NCI-H2107 (cell line): ENCODE measurements around the gene GFOD2.

Experiments
- DNase-seq: peaks from one replicate; lab custom pipeline; 2025; lab: John Stamatoyannopoulos, UW

Gene GFOD2

DNA sequence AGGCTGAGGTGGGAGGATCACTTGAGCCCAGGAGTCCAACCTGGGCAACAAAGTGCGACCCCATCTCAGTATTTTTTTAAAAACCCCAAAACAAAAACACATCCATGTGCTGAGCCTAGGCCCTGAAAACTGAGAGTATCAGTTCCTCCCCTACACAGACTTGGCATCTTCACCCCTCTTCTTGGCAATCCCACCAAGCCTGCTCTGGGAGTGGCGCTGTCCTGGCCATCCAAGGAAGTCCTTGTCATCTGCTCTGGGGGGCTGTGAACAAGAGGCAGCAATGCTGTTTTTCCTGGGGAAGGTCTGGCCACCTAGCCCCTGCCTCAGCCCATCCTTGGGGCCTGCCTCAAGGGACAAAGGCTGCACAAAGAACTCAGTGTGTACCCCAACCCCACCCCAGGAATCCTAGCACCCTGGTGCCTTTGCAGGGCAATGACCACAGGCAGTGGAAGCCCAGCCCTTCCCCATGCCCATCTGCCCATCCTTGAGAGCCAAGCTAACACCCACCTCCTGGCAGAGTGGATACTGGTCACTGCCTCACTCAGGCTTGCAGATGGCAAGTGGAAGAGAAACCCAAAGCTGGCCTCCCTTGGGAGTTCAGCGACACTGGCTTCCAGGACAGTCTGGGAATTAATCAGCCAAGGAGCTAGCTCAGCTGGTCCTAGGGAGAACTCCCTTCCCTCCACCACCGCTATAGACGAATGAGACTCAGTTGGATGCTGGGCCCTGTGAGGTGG lies 14.8 kb upstream of the GFOD2 start:
- no peak for DNase-seq

DNA sequence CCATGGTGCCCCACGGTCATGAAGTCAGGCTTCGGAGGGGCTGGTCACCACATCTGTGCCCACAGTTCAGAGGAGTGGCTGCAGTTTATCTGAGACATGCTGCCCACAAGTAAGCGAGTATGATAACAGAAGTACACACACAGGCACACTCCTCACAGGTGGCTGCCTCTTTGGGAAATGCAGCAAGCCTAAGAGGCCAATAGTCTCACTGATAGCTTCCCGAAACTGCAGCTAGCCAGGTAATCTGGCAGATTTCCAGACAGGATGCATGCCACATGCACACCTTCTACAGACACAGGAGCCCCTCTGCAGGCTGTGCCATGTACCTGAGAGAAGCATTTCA lies 12.6 kb upstream of the GFOD2 start:
- DNase-seq, result no peak

DNA sequence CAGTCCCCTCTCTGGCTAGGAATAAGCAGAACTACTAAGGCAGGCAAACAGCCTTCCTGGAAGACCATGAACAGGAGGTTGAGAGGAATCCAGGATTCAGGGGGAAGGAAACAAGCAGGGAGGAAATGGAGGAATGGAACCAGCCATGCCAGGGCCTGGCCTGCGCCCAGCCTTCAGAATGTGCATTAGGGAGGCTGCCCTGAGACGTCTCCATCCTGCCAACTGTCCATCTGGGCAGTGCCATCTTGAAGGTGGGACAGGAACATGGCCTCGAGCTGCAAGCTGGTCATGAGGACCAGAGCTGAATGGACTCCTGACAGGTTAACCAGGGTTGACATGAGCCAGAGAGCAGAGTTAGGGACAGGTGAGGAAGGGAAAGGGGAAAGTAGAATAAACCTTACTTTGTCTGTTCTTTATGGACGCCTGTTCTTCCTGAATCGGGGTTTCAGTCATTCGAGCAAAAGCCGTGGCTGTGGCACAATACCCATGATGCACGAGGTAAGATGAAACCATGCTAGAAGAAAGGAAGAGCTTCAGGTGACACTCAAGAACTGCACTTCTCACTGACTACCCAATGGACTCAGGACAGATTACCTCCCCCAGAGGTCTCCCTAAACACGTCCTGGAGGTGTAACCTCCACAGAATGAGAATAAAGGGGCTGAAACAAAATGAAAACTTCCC lies 12.1 kb upstream of the GFOD2 start:
- DNase-seq, result no peak

DNA sequence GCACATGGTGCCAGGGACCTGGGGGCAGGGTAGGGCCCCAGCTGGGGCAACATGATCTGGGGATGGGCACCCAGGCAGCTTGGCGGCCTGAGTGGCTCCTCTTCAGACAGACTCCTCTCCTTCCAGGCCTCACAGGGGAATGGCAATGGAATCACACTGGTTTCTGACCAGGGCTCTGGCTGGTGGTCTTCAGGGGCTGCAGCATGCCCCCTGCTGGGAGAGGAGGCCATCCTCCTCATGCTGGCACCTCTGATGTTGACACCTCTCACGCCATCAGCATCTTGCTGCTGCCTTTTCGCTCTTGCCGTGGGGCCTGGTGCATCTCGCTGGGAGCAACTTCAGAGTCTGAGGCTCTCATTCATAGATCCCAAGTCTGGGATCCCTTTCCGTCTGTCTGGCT lies 11.2 kb upstream of the GFOD2 start:
- no peak for DNase-seq

DNA sequence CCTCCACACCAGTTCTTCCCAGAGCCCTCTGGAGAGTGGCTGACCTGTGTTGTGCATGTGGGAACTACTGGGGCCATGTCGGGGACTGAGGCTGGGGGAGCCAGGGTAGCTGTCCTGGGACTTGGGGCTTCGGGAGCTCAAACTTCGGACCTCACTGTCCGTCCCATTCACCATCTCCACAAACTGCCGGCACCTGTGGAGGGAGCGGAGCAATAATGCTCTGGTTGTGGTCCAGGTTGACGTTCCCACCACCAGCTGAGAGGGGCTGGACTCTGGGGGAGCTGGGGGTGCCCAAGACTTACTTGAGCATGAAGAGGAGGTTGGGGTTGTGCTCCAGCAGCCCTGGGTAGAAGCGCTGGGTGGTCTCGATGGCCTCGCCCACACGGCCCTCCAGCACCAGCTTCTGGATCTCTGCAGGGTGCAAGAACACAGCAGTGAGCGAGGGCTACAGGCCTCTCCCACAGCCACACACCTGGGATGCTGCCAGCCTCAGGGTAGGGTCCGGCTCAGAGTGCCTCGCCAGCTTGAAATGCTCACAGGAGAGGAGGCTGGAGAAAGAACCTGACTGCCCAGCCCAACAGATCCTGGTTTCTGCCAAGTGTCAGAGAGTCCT lies 10.6 kb upstream of the GFOD2 start:
- no peak for DNase-seq

DNA sequence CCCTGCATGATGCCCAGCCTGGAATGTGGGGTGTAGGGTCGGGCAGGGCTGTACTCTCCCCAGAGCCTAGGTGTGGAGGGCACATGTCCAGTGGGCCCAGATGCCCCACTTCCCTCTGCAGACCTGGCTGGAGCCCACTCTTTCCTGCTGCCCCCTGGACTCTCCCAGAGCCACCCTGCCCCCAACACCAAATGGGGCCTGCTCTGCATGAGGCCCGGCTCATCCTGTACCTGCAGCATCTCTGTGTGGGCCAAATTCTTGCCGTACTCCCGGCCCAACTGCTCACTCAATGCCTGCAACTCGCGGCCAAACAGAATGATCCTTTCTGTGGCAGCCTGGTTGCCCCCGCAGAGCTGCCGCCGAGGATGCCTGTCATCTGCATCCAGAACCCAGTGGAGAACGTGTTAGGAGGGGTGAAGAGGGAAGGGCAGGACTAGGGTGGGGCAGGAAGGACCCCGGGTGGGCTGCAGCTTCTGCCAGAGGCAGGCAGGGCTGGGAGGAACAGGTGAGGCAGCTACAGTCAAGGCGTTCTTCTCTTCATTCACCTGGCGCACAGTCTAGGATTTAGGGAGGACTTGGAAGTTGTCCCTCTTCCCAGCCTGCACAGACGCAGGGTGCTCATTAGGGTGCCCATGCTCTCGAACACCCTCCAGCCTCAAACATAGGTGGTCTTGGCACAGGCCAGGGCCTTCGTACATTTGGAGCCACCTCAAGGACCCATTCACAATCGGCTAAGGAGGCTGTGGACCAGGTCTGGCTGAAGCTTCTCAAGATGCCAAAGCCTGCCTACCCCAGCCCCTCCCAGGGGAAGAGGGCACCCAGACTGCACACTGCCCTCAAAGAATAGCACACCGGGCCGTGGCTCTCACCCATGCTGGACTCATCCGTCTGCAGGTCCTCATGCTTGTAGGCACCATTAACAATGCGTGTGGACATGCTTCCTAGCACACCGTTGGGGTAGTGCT lies 8.7 kb upstream of the GFOD2 start:
- DNase-seq, result no peak

DNA sequence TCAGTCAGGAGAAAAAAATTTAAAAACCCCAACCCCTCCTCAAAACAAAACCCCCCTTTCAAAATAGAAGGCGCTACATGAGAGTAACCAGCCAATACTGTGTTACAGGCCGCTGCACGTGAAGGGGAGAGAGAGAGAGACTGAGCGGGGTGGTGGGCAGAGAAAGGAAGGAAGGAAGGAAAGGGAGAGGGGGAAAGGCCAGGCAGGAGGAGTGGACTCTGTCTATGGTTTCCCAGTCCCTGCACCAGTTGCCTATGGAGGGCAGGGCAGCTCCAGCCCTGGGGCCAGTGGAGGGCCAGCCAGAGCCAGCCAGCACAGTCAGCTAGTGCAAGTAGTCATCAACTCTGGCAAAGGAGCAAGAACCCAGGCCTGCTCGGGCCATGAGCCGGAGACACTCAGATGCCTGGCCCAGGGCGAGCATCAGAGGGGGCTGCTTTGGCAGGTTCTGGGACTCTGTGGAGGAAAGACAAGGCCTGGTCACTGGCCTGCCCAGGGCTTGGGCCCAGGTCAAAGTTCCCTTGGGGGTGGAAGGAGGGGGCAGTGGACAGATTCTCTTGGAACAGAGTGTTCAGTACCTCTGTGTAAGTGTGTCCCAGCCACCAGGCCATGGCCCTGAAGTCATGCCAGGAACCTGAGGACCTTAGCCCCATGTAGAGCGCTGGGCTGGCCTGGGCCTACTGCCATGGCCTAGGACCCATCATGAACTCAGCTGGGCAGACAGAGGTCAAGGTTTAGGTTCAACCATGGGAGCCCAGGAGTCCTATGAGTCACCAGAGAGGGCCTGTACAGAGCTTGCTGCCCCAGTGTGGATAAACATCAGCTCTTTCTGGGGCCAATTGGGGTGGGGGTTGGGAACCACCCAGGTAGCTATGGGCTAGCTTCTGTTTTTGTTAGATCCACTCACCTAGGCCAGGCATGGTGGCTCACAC lies 7.3 kb upstream of the GFOD2 start:
- no peak for DNase-seq

DNA sequence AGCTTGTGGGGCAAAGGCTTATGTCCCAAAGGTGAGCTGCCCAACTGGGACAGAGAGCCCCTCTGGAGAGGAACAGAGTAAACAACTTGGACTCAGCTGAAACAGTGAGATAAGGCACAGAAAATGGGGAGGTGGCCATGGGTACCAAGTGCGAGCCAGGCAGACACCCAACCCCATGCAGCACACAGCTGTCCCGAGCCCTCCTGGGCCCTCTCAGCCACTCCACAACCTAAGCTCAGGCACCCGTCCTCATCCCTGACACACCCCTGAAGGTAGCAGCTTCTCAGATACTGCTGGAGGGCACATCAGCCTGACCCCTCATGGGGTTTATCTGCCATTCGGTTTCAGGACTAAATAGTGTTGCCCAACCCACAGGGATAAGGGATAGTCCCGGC lies 4.8 kb upstream of the GFOD2 start:
- DNase-seq, result no peak

DNA sequence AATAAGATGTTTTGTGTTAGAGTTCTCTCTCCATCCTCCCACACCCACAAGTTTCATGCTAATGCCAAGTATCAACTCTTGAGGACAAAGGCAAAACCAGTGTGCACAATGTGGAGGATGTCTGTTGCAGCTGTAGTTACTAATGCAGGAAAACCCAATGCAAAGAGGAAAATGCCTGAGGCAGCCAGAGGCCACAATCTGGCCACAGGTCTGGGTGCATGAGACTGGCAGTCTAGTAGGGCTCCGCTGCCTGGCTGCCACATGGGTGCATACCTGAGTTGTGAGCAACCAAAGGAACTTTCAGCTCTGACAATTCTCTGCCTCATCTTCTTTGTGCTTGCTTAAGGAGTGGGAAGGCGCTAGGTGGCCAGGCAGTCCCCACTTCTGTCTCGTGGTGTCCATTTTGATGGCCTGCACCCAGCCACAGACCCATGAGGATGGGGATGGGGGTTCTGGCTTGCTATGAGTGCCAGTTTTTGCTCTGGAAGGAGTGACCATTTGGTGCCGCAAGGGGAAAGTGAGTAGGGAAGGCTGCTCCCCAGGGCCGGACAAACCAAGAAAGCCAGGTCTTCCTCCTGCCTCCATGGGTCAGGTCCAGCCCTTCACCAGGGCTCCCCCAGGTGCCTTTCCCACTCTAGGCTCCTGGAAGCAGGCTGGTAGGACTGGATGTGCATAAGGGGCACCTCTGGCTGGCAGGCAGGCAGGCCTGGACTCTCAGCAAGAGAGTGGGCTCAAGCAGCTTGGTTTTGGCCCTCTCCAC lies 4.2 kb upstream of the GFOD2 start:
- no peak for DNase-seq

DNA sequence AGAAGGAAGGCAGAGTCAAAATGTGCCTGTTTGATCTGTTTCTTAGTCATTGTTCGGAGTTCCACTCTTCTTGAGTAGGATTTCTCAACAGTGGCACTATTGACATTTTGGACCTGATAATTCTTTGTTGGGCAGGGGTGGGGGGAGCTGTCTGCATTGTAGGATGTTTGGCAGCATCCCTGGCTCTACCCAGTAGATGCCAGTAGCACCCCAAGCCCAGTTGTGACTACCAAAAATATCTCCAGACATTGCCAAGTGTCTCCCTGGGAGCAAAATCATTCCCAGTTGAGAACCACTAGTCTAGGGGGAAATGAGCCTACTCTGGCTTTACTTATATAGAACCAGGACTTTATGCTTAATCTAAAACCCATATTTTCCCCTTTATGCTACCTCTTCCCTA lies 1.1 kb upstream of the GFOD2 start:
- no peak for DNase-seq

DNA sequence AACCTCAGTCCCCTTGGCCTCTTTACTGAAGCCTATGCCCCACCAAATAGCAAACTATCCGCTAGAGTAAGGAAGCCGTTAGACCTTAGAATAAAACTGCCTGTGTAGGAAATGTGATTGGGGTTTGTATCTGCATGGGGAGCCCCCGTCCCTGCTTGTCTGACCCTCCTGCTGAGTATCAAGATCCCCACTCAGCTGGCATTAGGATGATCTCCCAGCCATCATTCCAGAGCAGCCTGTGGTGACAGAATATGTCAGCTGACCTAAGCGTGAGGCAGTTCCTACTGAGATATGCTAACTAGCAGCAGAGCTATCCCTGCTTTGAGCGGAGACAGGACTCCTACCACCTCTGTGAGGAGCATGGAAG lies 645 bp upstream of the GFOD2 start:
- DNase-seq, result no peak

DNA sequence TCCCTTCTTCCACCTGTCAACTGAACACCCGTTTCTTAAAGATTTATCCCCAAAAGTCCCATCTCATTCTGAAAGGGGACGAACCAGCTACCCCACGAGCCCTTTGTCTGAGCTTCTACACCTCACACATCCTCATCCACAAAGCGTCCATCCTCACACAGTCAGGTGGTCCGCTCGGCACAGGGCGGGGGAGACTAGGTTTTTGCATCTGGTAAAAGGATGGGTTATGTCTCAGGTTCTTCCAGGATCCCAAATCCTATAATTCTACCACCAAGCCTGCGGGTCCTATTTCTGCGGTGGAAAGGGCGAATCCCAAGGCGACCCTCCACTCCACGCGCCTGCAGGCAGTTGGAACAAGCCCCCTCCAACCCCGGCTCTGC lies 458 bp downstream of the GFOD2 start:
- DNase-seq, result no peak

DNA sequence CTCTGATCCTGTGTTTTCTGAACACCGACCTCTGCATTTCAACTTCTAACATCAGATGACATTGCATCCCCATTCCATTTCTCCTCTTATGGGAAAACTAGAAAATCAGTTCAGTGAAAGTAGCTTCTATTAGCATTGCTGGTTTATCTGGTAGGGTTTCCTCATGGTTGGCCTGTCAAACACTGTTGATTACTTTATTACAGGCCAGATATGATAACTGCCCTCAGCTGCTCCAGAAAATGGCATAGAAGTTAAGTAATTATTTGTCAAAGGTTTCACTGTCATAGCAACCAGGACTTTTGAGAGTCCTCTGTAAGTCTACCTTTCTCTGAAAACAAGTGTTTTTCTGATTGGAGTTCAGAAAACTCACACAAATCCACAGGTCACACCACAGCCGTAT lies 3.0 kb downstream of the GFOD2 start:
- DNase-seq, result no peak

DNA sequence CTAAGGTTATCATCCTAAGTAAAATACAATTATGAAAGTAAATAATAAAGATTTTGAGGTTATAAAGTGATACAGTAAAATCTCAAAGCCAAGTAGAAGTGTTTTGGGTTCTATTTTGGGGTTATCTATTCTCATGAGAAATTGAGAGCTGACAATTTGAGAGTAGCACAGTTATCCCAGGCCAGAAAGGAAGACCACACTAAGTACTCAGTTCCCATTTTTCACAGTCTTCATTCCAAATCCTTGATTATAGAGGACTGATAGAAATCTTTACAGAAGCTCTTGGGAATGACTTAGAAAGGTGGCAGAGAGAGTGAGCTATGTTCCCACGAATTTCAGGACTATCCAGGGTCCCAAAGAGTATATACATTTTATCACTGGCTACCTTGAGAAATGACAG lies 4.6 kb downstream of the GFOD2 start:
- no peak for DNase-seq

DNA sequence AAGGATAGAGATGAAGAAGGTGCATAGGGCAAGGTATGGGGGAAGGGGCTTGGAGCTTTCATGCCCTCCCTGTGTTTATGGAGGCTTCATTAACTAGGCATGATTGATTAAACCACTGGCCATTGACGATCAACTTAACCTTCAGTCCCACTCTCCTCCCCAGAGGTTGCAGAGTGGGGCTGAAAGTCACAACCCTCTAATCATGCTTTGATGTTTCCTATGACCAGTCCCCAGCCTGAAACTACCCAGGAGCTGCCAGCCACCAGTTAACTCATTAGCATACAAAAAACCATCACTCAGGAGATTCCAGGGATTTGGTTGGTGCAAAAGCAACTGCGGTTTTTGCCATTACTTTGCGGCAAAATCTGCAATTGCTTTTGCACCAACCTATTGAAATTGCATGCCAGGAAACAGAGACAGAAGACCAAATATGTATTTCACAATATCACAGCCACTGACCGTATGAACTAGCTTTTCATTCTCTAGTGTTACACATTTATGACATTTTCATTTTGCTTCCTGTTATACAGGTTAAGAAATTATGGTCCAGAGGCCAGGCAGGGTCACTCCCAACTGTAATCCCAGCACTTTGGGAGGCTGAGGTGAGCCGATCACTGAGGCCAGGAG lies 5.4 kb downstream of the GFOD2 start:
- no peak for DNase-seq

DNA sequence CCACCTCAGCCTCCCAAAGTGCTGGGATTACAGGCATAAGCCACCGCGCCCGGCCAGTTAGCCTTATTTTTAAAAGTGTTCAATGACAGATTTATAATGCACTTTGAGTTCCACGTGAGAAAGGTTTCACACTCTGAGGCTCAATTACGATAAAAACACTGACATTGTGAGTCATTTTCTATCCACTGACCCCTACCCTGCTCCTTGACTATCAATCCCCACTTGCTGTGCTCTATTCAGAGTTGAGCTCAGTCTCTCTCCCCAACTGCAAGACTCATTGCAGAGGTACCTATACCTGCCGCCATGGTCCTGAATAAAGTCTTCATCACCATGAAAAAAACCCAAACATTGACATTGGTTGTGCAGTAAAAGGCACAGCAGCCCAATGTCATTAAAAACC lies 8.5 kb downstream of the GFOD2 start:
- DNase-seq, result no peak

DNA sequence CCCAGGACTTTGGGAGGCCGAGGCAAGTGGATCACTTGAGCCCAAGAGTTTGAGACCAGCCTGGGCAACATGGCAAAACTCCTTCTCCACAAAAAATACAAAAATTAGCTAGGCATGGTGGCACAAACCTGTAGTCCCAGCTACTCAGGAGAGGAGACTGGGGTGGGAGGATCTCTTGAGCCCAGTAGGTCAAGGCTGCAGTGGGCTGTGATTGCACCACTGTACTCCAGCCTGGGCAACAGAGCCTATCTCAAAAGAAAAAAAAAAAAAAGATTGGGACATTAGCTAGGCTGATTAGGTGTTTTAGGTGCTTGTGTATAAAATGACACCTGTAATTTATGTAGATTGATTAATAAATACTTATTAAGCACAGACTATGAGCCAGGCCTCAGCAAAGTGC lies 10.1 kb downstream of the GFOD2 start:
- no peak for DNase-seq

DNA sequence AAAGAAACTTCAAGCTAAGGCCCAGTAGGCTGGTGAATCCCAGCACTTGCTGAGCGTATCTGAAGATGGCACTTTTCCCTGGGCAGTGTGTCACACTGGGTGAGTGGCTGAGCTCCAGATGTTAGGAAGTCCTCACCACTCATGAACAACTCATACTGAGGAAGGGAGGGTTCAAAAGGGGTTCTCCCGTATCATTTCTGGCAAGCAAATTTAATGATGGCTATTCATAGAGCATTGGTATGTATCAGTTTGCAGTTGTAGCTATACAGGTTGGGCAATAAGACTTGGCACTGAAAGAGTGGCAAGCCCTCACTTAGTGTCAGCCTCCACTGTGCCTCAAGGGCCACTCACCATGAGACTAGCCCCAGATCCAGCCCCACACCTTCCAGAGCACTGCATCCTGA lies 10.7 kb downstream of the GFOD2 start:
- DNase-seq, result no peak

DNA sequence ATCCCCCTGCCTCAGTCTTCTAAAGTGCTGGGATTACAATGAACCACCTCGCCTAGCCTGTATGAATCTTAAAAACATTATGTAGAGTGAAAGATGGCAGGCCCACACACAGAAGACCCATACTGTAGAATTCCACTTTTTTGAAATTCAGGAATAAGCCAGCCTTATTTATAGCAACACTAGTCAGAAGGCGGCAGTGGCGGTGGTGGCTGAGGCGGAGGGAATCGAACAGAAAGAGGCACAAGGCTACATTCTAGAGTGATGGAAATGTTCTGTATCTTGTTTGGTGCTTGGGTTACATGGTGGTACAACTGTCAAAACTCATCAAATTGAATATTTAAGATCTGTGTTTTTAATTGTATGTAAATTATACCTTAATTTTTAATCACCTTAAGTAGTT lies 11.3 kb downstream of the GFOD2 start:
- no peak for DNase-seq

DNA sequence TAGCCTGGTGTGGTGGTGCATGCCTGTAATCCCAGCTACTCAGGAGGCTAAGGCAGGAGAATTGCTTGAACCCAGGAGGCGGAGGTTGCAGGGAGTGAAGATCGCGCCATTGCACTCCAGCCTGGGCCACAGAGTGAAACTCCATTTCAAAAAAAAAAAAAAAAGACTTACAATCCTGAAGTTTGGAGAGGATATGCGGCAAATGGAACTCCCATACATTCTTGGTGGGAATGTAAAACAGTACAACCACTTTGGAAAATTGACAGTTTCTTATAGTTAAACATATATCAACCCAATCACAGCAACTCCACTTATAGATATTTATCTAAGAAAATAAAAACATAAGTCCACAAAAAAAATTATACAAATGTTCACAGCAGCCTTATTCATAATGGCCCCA lies 11.9 kb downstream of the GFOD2 start:
- DNase-seq, result no peak
